Loucy (cell line): ENCODE measurements around the gene CPT2.

Source experiments
- H2AFZ ChIP-seq: fragments of 200-600 bp; sonication (generic); 2 replicates; pipeline ENCODE4 v1.6.0; 2016; ENCODE audit warnings: antibody characterized with exemption, mild to moderate bottlenecking, low read length, moderate library complexity
- H3F3A ChIP-seq: fragments of 200-600 bp; 2 replicates; pipeline ENCODE4 v1.6.0; 2016; ENCODE audit warnings: antibody characterized with exemption, low read depth, mild to moderate bottlenecking
- H3K27me3 ChIP-seq: fragments of 200-600 bp; sonication (generic); 2 replicates; pipeline ENCODE4 v1.6.1; 2014; ENCODE audit warnings: low read length, mild to moderate bottlenecking; ENCODE audit not compliant: insufficient read depth, poor library complexity, severe bottlenecking
- H3K36me3 ChIP-seq: fragments of 200-600 bp; sonication (generic); 2 replicates; pipeline ENCODE4 v1.6.1; 2016; ENCODE audit warnings: low read length; ENCODE audit not compliant: insufficient read depth
- H3K4me1 ChIP-seq: fragments of 200-600 bp; sonication (generic); 2 replicates; pipeline ENCODE4 v1.5.1; 2014; ENCODE audit warnings: low read length, mild to moderate bottlenecking; ENCODE audit not compliant: insufficient read depth, poor library complexity, severe bottlenecking
- H3K4me2 ChIP-seq: fragments of 200-600 bp; sonication (generic); 2 replicates; pipeline ENCODE4 v1.6.0; 2014; ENCODE audit warnings: antibody characterized with exemption, low read length, low read depth, mild to moderate bottlenecking; ENCODE audit not compliant: poor library complexity, severe bottlenecking
- H3K4me3 ChIP-seq: fragments of 200-600 bp; sonication (generic); 2 replicates; pipeline ENCODE4 v1.5.1; 2014; ENCODE audit warnings: low read length, mild to moderate bottlenecking, mixed read lengths; ENCODE audit not compliant: poor library complexity, severe bottlenecking
- H3K79me2 ChIP-seq: fragments of 200-600 bp; sonication (generic); 2 replicates; pipeline ENCODE4 v1.6.1; 2014; ENCODE audit warnings: low read length; ENCODE audit not compliant: insufficient read depth
- H3K9ac ChIP-seq: fragments of 200-600 bp; sonication (generic); 2 replicates; pipeline ENCODE4 v1.6.0; 2014; ENCODE audit warnings: mild to moderate bottlenecking, low read depth, low read length, moderate library complexity; ENCODE audit not compliant: poor library complexity, severe bottlenecking
- H3K9me2 ChIP-seq: fragments of 200-600 bp; sonication (generic); replicated peaks from 2 replicates; pipeline ENCODE4 v1.6.1; 2016; ENCODE audit warnings: low read depth, low read length, mixed read lengths
- H3K9me3 ChIP-seq: fragments of 200-600 bp; sonication (generic); 2 replicates; pipeline ENCODE4 v1.6.1; 2014; ENCODE audit warnings: mild to moderate bottlenecking, antibody characterized with exemption, low read length, low read depth; ENCODE audit not compliant: insufficient read depth
- H4K20me1 ChIP-seq: fragments of 200-600 bp; sonication (generic); 2 replicates; pipeline ENCODE4 v1.6.0; 2014; ENCODE audit warnings: antibody characterized with exemption, low read length, mild to moderate bottlenecking; ENCODE audit not compliant: insufficient read depth, poor library complexity, severe bottlenecking
- CTCF ChIP-seq: fragments of 200-600 bp; sonication (generic); conservative IDR thresholded peaks from 2 replicates; pipeline ENCODE4 v1.5.1; 2014; ENCODE audit warnings: mild to moderate bottlenecking, antibody characterized with exemption, low read length
- EZH2phosphoT487 ChIP-seq: fragments of 200-600 bp; IDR thresholded peaks from 2 replicates; pipeline ENCODE4 v1.6.1; 2018; ENCODE audit warnings: antibody characterized with exemption, mild to moderate bottlenecking, moderate library complexity, borderline replicate concordance

The CPT2 gene

GRCh38 chr1:53256511-53257453 is 60.2 kb downstream of the CPT2 start:
- no peaks in the 10 kb centered on the region for H3K4me1 ChIP-seq
- H3K27me3 ChIP-seq, result no peaks in the 10 kb centered on the region

GRCh38 chr1:53257454-53258081 is 60.9 kb downstream of the CPT2 start:
- H3K4me1 ChIP-seq, result no peaks in the 10 kb centered on the region
- H3F3A ChIP-seq, result no peaks in the 10 kb centered on the region
- H3K27me3 ChIP-seq, result no peaks in the 10 kb centered on the region
- H3K9me2 ChIP-seq, result no peaks in the 10 kb centered on the region
- H3K9me3 ChIP-seq, result no peaks in the 10 kb centered on the region
- H4K20me1 ChIP-seq, result no peaks in the 10 kb centered on the region
- no peak overlapping the region for H2AFZ ChIP-seq
- H3K4me2 ChIP-seq, result no peak overlapping the region
- no peak overlapping the region for H3K4me3 ChIP-seq
- H3K36me3 ChIP-seq, result peaks cover 82% of the 10 kb centered on the region
- TF ChIP-seq EZH2phosphoT487 (no peak), CTCF (no peak)
- no peaks in the 10 kb centered on the region for H3K79me2 ChIP-seq
- no peak overlapping the region for H3K9ac ChIP-seq

More at GRCh38 chr1:53256511-53257453, 60.2 kb downstream of the CPT2 start:
- H3K4me2 ChIP-seq, result no peak overlapping the region
- no peaks in the 10 kb centered on the region for H4K20me1 ChIP-seq
- TF ChIP-seq EZH2phosphoT487 (no peak), CTCF (no peak)
- H3K9ac ChIP-seq, result no peak overlapping the region
- H3K9me3 ChIP-seq, result no peaks in the 10 kb centered on the region
- no peaks in the 10 kb centered on the region for H3K9me2 ChIP-seq
- H3K4me3 ChIP-seq, result no peak overlapping the region
- no peaks in the 10 kb centered on the region for H3K79me2 ChIP-seq
- H3F3A ChIP-seq, result no peaks in the 10 kb centered on the region
- H2AFZ ChIP-seq, result no peak overlapping the region
- H3K36me3 ChIP-seq, result peaks cover 74% of the 10 kb centered on the region

DNA sequence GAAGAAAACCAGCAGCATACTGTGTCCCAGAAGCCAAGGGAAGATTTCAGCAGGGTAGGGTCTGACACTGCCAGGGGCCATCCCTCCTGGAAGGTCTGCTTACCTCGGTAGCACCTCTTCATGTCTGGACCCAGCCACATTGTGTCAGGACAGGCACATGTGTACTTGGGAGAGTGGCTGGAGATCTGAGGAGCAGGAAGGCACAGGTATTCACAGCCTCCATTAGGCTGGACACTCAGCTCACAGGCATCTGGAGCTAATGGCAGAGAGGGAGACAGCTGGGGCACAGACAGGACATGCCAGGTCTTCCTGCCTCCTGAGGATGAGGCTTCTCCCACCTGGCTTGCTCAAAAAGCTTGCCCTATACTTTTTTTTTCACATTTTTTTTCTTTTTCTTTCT is 61.6 kb downstream of the CPT2 start:
- no peaks in the 10 kb centered on the region for H3F3A ChIP-seq
- H3K4me1 ChIP-seq, result no peaks in the 10 kb centered on the region
- no peak overlapping the region for H2AFZ ChIP-seq
- peaks cover 89% of the 10 kb centered on the region for H3K36me3 ChIP-seq
- no peaks in the 10 kb centered on the region for H3K9me2 ChIP-seq
- no peak for TF ChIP-seq EZH2phosphoT487
- no peak for TF ChIP-seq CTCF
- no peaks in the 10 kb centered on the region for H3K9me3 ChIP-seq
- H3K4me3 ChIP-seq, result no peak overlapping the region
- no peaks in the 10 kb centered on the region for H3K27me3 ChIP-seq
- H4K20me1 ChIP-seq, result no peaks in the 10 kb centered on the region
- H3K79me2 ChIP-seq, result no peaks in the 10 kb centered on the region
- H3K9ac ChIP-seq, result no peak overlapping the region
- H3K4me2 ChIP-seq, result no peak overlapping the region
